RPMI7951 (cell line): Measurements from ENCODE around the gene CCDC186. TPM values are rescaled to one million over a fixed set of nuclear protein-coding genes. Genes with fewer than 3 reads are reported as not detected.

ENCODE experiments used
- DNase-seq: peaks from one replicate; pipeline ENCODE4 v3.0.0-alpha.2; 2012; ENCODE audit warnings: low read depth
- total RNA-seq: library from RNA; depleted of rRNA; stranded (reverse); fragments of >200 nt; shearing (Covaris generic); gene quantifications from 2 replicates; pipeline ENCODE4 v1.2.3, GENCODE V29; 2014

The CCDC186 gene
- total RNA-seq, 1 experiment from 2014 or later = 10.0 TPM

GRCh38 chr10:114115661-114116445 lies 58.1 kb downstream of the CCDC186 start:
- DNase-seq = no peak

- peak; percentile 7 for DNase-seq
Measured at GRCh38 chr10:114110174-114110972, 63.6 kb downstream of the CCDC186 start.

GRCh38 chr10:114103284-114103683 lies 70.7 kb downstream of the CCDC186 start:
- DNase-seq = peak; percentile 56

GRCh38 chr10:114102256-114102655 lies 71.7 kb downstream of the CCDC186 start:
- DNase-seq = no peak

- DNase-seq = peak; percentile 64
Measured at GRCh38 chr10:114100848-114101741, 72.9 kb downstream of the CCDC186 start.

GRCh38 chr10:114096864-114097263 lies 77.1 kb downstream of the CCDC186 start:
- DNase-seq = no peak

GRCh38 chr10:114095559-114096337 lies 78.3 kb downstream of the CCDC186 start:
- DNase-seq = no peak

GRCh38 chr10:114094795-114095194 lies 79.2 kb downstream of the CCDC186 start:
- no peak for DNase-seq

- no peak for DNase-seq
Measured at GRCh38 chr10:114087655-114088054, 86.3 kb downstream of the CCDC186 start.

GRCh38 chr10:114087255-114087654 lies 86.7 kb downstream of the CCDC186 start:
- no peak for DNase-seq

GRCh38 chr10:114084215-114084614 lies 89.8 kb downstream of the CCDC186 start:
- no peak for DNase-seq

GRCh38 chr10:114083040-114083439 lies 91.0 kb downstream of the CCDC186 start:
- DNase-seq = no peak

GRCh38 chr10:114081911-114082583 lies 92.0 kb downstream of the CCDC186 start:
- DNase-seq = no peak

GRCh38 chr10:114079421-114079820 lies 94.6 kb downstream of the CCDC186 start:
- DNase-seq = no peak

GRCh38 chr10:114078346-114078745 lies 95.7 kb downstream of the CCDC186 start:
- no peak for DNase-seq

GRCh38 chr10:114077815-114078219 lies 96.2 kb downstream of the CCDC186 start:
- DNase-seq = no peak

GRCh38 chr10:114077347-114077746 lies 96.7 kb downstream of the CCDC186 start:
- no peak for DNase-seq

GRCh38 chr10:114075093-114075492 lies 98.9 kb downstream of the CCDC186 start:
- DNase-seq = no peak

- no peak for DNase-seq
Measured at GRCh38 chr10:114073395-114074186, 100.4 kb downstream of the CCDC186 start.

- DNase-seq = no peak
Measured at GRCh38 chr10:114071178-114071577, 102.8 kb downstream of the CCDC186 start.
